Gastroesophageal sphincter (tissue), 4 donors: ENCODE results near the gene RUNX2. TPM values are rescaled to one million over a fixed set of nuclear protein-coding genes. Genes with fewer than 3 reads are reported as not detected.

Experiments used
- ATAC-seq: fragments of 150-250 bp; one replicate; pipeline ENCODE4 v1.9.1; 2016; ENCODE audit warnings: mild to moderate bottlenecking, moderate library complexity
- H3K27ac ChIP-seq, 4 donors: fragments of 200-600 bp; sonication (generic) in 3 of 4; 1 replicate in 3 of 4; 2 replicates in 1 of 4; pipeline ENCODE4 v1.5.1; 2016 to 2019
- H3K27me3 ChIP-seq: fragments of 200-600 bp; sonication (generic); one replicate; pipeline ENCODE4 v1.5.1; 2019
- H3K36me3 ChIP-seq, 2 donors: fragments of 200-600 bp; sonication (generic); one replicate each; pipeline ENCODE4 v1.5.1; 2019; ENCODE audit warnings: control low read depth in 1 of 2
- H3K4me1 ChIP-seq, 3 donors: fragments of 200-600 bp; sonication (generic); 1 replicate in 2 of 3; 2 replicates in 1 of 3; pipeline ENCODE4 v1.5.1; 2016 to 2019; ENCODE audit warnings: control low read depth in 2 of 3
- H3K4me3 ChIP-seq, 2 donors: fragments of 200-600 bp; sonication (generic); one replicate each; pipeline ENCODE4 v1.5.1; 2019; ENCODE audit warnings: mild to moderate bottlenecking in 1 of 2, moderate library complexity in 1 of 2
- H3K9me3 ChIP-seq, 3 donors: fragments of 200-600 bp; sonication (generic); one replicate each; pipeline ENCODE4 v1.5.1; 2017 to 2019; ENCODE audit warnings: control low read depth in 2 of 3
- CTCF ChIP-seq, 4 experiments: fragments of 200-600 bp in 2 of 4; fragments of 450-650 bp in 2 of 4; sonication (generic) in 1 of 4; IDR thresholded peaks; one replicate each; pipeline ENCODE4 v1.5.1; 2017 to 2019; ENCODE audit warnings: antibody characterized with exemption in 4 of 4, mild to moderate bottlenecking in 2 of 4, moderate library complexity in 2 of 4
- EP300 ChIP-seq: sonication (generic); formaldehyde crosslinking; IDR thresholded peaks from one replicate; pipeline ENCODE4 v1.6.1; 2017; ENCODE audit warnings: antibody characterized with exemption, mild to moderate bottlenecking
- POLR2A ChIP-seq, 2 donors: fragments of 450-650 bp; IDR thresholded peaks; one replicate each; pipeline ENCODE4 v1.6.1; 2017; ENCODE audit warnings: antibody characterized with exemption in 2 of 2, mild to moderate bottlenecking in 2 of 2, moderate library complexity in 1 of 2
- POLR2AphosphoS5 ChIP-seq: sonication (generic); formaldehyde crosslinking; IDR thresholded peaks from one replicate; pipeline ENCODE4 v1.6.1; 2017; ENCODE audit warnings: antibody characterized with exemption
- WGBS, 2 donors: methylation state at CpG; one replicate each; pipeline ENCODE4 v1.1.5; 2018; ENCODE audit warnings: low coverage in 1 of 2; 5-methylcytosine and 5-hydroxymethylcytosine counted together
- total RNA-seq, 4 donors: library from RNA; depleted of rRNA; stranded (reverse); fragments of >200 nt; gene quantifications; one replicate each; pipeline ENCODE4 v1.1.0, GENCODE V29; 2016

The RUNX2 gene
- total RNA-seq, 4 donors from 2014 or later, result 0.16 to 0.94 (median 0.65) TPM

- no peaks in the 10 kb centered on the region for H3K36me3 ChIP-seq
- no peaks in the 10 kb centered on the region for H3K9me3 ChIP-seq
- H3K27ac ChIP-seq, result no peak overlapping the region
- H3K4me3 ChIP-seq, result no peak overlapping the region
- H3K4me1 ChIP-seq, result no peaks in the 10 kb centered on the region
- TF ChIP-seq POLR2AphosphoS5, result no peak
- TF ChIP-seq CTCF (IDR thresholded peaks at IDR 0.05), result no peak
- no peak for TF ChIP-seq EP300
- no peak for TF ChIP-seq POLR2A (IDR thresholded peaks at IDR 0.05)
- peaks cover 20% of the 10 kb centered on the region for H3K27me3 ChIP-seq
- WGBS, 2 donors, result 48 to 52% methylated on average over 7 of the region's 7 CpGs
- peak; percentile 50 for ATAC-seq
Measured at GRCh38 chr6:45436544-45437438, 108.7 kb downstream of the RUNX2 start.

GRCh38 chr6:45437439-45437815, 109.3 kb downstream of the RUNX2 start:
- Histone ChIP-seq H3K27ac (no peak overlapping the region), H3K9me3 (no peaks in the 10 kb centered on the region), H3K4me3 (no peak overlapping the region), H3K4me1 (no peaks in the 10 kb centered on the region), H3K27me3 (peaks cover 20% of the 10 kb centered on the region), H3K36me3 (no peaks in the 10 kb centered on the region)
- WGBS, 2 donors, result 69 to 77% methylated on average over 3 of the region's 3 CpGs
- TF ChIP-seq POLR2A (IDR thresholded peaks at IDR 0.05) (no peak), CTCF (IDR thresholded peaks at IDR 0.05) (no peak), EP300 (no peak), POLR2AphosphoS5 (no peak)
- ATAC-seq, result no peak

- TF ChIP-seq CTCF (IDR thresholded peaks at IDR 0.05) (no peak), EP300 (no peak), POLR2AphosphoS5 (no peak), POLR2A (IDR thresholded peaks at IDR 0.05) (no peak)
- no peak for ATAC-seq
- Histone ChIP-seq H3K9me3 (no peaks in the 10 kb centered on the region), H3K27me3 (peaks cover 20% of the 10 kb centered on the region), H3K4me1 (no peaks in the 10 kb centered on the region), H3K27ac (no peak overlapping the region), H3K4me3 (no peak overlapping the region), H3K36me3 (no peaks in the 10 kb centered on the region)
- WGBS, 2 donors, result 83 to 90% methylated on average over 3 of the region's 3 CpGs
Measured at GRCh38 chr6:45438151-45438550, 110.0 kb downstream of the RUNX2 start.

DNA sequence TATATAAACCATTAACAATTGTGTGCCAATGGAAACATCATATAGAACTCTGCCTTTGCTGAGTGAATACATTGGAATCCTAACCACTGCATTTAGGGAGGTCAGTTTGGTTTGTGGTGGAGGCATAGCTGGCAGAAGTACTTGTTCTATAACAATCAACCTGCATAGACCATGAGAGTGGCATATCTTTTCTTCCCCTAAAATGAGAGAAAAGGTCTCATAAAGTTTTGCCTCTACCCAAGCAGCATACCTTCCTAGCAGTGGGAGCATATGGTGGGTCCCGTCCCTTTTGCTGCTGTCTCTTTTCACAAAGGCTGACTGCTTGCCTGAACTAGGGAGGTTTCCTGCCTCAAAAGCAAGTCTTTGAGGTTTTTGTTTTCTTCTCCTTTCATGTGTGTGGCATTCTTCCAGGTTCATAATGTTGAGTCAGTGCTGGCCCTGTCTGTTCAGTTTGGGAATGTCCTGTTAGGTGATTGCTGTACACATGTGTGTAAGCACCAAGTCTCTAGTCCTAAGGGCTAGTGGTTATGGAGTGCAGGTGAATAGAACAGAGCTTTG, 110.8 kb downstream of the RUNX2 start:
- TF ChIP-seq POLR2A (IDR thresholded peaks at IDR 0.05) (no peak), POLR2AphosphoS5 (no peak), CTCF (IDR thresholded peaks at IDR 0.05) (no peak), EP300 (no peak)

More for the DNA sequence above, 110.8 kb downstream of the RUNX2 start:
- ATAC-seq, result peak; percentile 25
- no peak overlapping the region for H3K4me3 ChIP-seq
- H3K27ac ChIP-seq, result no peak overlapping the region
- H3K27me3 ChIP-seq, result peaks cover 17% of the 10 kb centered on the region
- H3K4me1 ChIP-seq, result no peaks in the 10 kb centered on the region
- no peaks in the 10 kb centered on the region for H3K36me3 ChIP-seq
- 100% methylated on average over 1 of the region's 1 CpG; no CpG with 5 or more reads in 1 of the 2 donors for WGBS, 2 donors
- H3K9me3 ChIP-seq, result no peaks in the 10 kb centered on the region
